ENCODE data around the gene LRMDA.

The LRMDA gene

GRCh38 chr10:75606203-75606779 is 174.9 kb downstream of the LRMDA start:
- Histone ChIP-seq H3K9me2 (replicated peaks; ENCODE audit: insufficient read depth, low read length) (no peaks in the 10 kb centered on the region), H4K20me1 (ENCODE audit: low read depth, low read length) (no peaks in the 10 kb centered on the region), H3F3A (ENCODE audit: insufficient read depth) (no peaks in the 10 kb centered on the region), H3K36me3 (ENCODE audit: low read length) (no peaks in the 10 kb centered on the region), H3K27me3 (ENCODE audit: low read length) (no peaks in the 10 kb centered on the region), H3K9me3 (ENCODE audit: insufficient read depth, low read length) (no peaks in the 10 kb centered on the region), H3K9ac (ENCODE audit: low read length) (no peak overlapping the region), H3K27ac (ENCODE audit: low read depth, low read length) (no peak overlapping the region), H3K79me2 (ENCODE audit: insufficient read depth, low read length) (no peaks in the 10 kb centered on the region), H3K4me2 (ENCODE audit: low read depth, low read length, poor library complexity, severe bottlenecking) (no peak overlapping the region), H3K4me3 (ENCODE audit: insufficient read depth, low read length, poor library complexity, severe bottlenecking) (no peak overlapping the region), H2AFZ (ENCODE audit: low read depth, low read length, severe bottlenecking) (no peak overlapping the region)
- TF ChIP-seq EZH2phosphoT487 (conservative IDR thresholded peaks at IDR 0.05; ENCODE audit: low read length): no peak
- no peak for TF ChIP-seq CTCF (IDR thresholded peaks at IDR 0.05; ENCODE audit: insufficient read depth, low read length, poor library complexity, severe bottlenecking)

- H3K4me3 ChIP-seq (ENCODE audit: insufficient read depth, low read length, poor library complexity, severe bottlenecking): no peak overlapping the region
- H4K20me1 ChIP-seq (ENCODE audit: low read depth, low read length): no peaks in the 10 kb centered on the region
- no peaks in the 10 kb centered on the region for H3F3A ChIP-seq (ENCODE audit: insufficient read depth)
- TF ChIP-seq EZH2phosphoT487 (conservative IDR thresholded peaks at IDR 0.05; ENCODE audit: low read length) (no peak), CTCF (IDR thresholded peaks at IDR 0.05; ENCODE audit: insufficient read depth, low read length, poor library complexity, severe bottlenecking) (no peak)
- no peaks in the 10 kb centered on the region for H3K9me3 ChIP-seq (ENCODE audit: insufficient read depth, low read length)
- H3K9me2 ChIP-seq (replicated peaks; ENCODE audit: insufficient read depth, low read length): no peaks in the 10 kb centered on the region
- no peak overlapping the region for H3K9ac ChIP-seq (ENCODE audit: low read length)
- no peaks in the 10 kb centered on the region for H3K27me3 ChIP-seq (ENCODE audit: low read length)
- no peaks in the 10 kb centered on the region for H3K79me2 ChIP-seq (ENCODE audit: insufficient read depth, low read length)
- no peaks in the 10 kb centered on the region for H3K36me3 ChIP-seq (ENCODE audit: low read length)
- H3K27ac ChIP-seq (ENCODE audit: low read depth, low read length): no peak overlapping the region
- no peak overlapping the region for H2AFZ ChIP-seq (ENCODE audit: low read depth, low read length, severe bottlenecking)
- H3K4me2 ChIP-seq (ENCODE audit: low read depth, low read length, poor library complexity, severe bottlenecking): no peak overlapping the region
Observed at GRCh38 chr10:75607576-75607975, 176.2 kb downstream of the LRMDA start.

- Histone ChIP-seq H3K9me3 (ENCODE audit: insufficient read depth, low read length) (no peaks in the 10 kb centered on the region), H3K27ac (ENCODE audit: low read depth, low read length) (no peak overlapping the region)
Observed at GRCh38 chr10:75610183-75610582, 178.8 kb downstream of the LRMDA start.

More at GRCh38 chr10:75610183-75610582, 178.8 kb downstream of the LRMDA start:
- Histone ChIP-seq H3K36me3 (ENCODE audit: low read length) (no peaks in the 10 kb centered on the region), H3K4me2 (ENCODE audit: low read depth, low read length, poor library complexity, severe bottlenecking) (no peak overlapping the region), H3K27me3 (ENCODE audit: low read length) (no peaks in the 10 kb centered on the region), H3F3A (ENCODE audit: insufficient read depth) (no peaks in the 10 kb centered on the region), H3K4me3 (ENCODE audit: insufficient read depth, low read length, poor library complexity, severe bottlenecking) (no peak overlapping the region), H3K9ac (ENCODE audit: low read length) (no peak overlapping the region), H2AFZ (ENCODE audit: low read depth, low read length, severe bottlenecking) (no peak overlapping the region), H3K79me2 (ENCODE audit: insufficient read depth, low read length) (no peaks in the 10 kb centered on the region), H3K9me2 (replicated peaks; ENCODE audit: insufficient read depth, low read length) (no peaks in the 10 kb centered on the region), H4K20me1 (ENCODE audit: low read depth, low read length) (no peaks in the 10 kb centered on the region)
- TF ChIP-seq CTCF (IDR thresholded peaks at IDR 0.05; ENCODE audit: insufficient read depth, low read length, poor library complexity, severe bottlenecking) (no peak), EZH2phosphoT487 (conservative IDR thresholded peaks at IDR 0.05; ENCODE audit: low read length) (no peak)

Measured in SU-DHL-6 (cell line).